ENCODE measurements around the gene DDX10. TPM values are rescaled to one million over a fixed set of nuclear protein-coding genes. Genes with fewer than 3 reads are reported as not detected.

The DDX10 gene
- polyA plus RNA-seq, 1 experiment, result 11.0 TPM

DNA sequence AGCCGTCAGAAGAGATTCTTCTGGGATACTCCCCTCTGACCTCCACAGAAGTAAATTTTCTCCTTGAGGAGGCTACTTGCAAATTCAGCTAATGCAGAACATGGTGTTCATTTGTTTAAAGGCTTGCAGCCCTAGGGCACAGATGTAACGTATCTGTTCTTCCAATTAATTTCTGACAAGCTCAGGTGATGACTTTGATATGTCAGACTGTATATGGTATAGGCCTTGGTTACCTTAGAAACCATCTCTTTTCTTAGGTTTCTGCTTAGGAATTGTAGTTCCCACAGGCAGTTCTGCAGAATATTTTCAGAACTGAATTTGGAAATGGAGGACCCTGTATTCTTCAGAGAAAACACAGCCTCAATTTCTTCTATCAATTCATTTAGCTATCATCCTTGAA lies 117.1 kb downstream of the DDX10 start:
- no peaks in the 10 kb centered on the region for H3K27me3 ChIP-seq (ENCODE audit: control insufficient read depth, insufficient read depth, low read length)
- TF ChIP-seq, protein P1, sequence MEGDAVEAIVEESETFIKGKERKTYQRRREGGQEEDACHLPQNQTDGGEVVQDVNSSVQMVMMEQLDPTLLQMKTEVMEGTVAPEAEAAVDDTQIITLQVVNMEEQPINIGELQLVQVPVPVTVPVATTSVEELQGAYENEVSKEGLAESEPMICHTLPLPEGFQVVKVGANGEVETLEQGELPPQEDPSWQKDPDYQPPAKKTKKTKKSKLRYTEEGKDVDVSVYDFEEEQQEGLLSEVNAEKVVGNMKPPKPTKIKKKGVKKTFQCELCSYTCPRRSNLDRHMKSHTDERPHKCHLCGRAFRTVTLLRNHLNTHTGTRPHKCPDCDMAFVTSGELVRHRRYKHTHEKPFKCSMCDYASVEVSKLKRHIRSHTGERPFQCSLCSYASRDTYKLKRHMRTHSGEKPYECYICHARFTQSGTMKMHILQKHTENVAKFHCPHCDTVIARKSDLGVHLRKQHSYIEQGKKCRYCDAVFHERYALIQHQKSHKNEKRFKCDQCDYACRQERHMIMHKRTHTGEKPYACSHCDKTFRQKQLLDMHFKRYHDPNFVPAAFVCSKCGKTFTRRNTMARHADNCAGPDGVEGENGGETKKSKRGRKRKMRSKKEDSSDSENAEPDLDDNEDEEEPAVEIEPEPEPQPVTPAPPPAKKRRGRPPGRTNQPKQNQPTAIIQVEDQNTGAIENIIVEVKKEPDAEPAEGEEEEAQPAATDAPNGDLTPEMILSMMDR (IDR thresholded peaks at IDR 0.05; ENCODE audit: insufficient read depth, low read depth, low read length), result no peak
- H3K4me3 ChIP-seq (ENCODE audit: low read depth, low read length), result no peak overlapping the region
- DNase-seq (ENCODE audit: low read depth), result no peak
- ChIA-PET POLR2A (no interaction called here), CTCF (no interaction called here)
- H3K36me3 ChIP-seq (ENCODE audit: control insufficient read depth, insufficient read depth, low read length), result no peaks in the 10 kb centered on the region

DNA sequence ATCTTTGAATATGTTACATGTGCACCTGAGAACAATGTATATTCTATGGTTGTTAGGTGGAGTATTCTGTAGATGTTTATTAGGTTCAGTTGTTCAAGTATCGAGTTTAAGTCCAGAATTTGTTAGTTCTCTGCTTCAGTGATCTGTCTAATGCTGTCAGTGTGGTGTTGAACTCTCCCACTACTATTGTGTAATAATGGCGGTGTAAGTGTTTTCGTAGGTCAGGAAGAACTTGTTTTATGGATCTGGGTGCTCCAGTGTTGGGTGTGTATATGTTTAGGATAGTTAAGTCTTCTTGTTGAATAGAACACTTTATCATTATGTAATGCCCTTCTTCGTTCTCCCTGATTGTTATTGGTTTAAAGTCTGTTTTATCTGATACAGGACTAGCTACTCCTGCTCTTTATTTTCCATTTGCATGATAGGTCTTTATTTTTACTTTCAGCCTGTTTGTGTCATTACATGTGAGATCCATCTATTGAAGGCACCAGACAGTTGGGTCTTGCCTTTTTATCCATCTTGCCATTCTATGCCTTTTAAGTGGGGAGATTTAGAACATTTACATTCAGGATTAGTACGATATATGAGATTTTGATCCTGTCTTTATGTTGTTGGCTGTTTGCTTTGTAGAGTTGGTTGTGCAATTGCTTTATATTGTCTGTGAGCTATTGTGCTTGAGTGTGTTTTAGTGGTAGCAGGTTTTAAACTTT lies 121.6 kb downstream of the DDX10 start:
- H3K27me3 ChIP-seq (ENCODE audit: control insufficient read depth, insufficient read depth, low read length), result no peaks in the 10 kb centered on the region
- TF ChIP-seq, protein P1 (IDR thresholded peaks at IDR 0.05; ENCODE audit: insufficient read depth, low read depth, low read length), result no peak
- no peaks in the 10 kb centered on the region for H3K36me3 ChIP-seq (ENCODE audit: control insufficient read depth, insufficient read depth, low read length)
- CTCF ChIA-PET, result interaction anchor here (0.7 to 2.6 kb wide), 3 partner anchors 11 to 600 kb away, joined by 3 to 12 read pairs (median 5); no protein-coding TSS in a partner anchor
- POLR2A ChIA-PET, result no interaction called here
- no peak overlapping the region for H3K4me3 ChIP-seq (ENCODE audit: low read depth, low read length)
- no peak for DNase-seq (ENCODE audit: low read depth)

DNA sequence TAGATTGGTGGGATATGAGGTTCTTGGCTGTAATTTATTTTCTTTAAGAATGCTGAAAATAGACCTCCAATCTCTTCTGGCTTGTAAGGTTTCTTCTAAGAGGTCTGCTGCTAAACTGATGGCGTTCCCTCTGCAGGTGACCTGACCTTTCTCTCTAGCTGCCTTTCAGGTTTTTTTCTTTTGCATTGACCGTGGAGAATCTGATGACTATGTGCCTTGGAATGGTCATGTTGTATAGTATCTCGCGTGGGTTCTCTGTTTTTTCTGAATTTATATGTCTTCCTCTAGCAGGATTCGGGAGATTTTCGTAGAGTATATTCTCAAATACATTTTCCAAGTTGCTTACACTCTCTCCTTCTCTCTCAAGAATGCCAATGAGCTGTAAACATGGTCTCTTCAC lies 122.2 kb downstream of the DDX10 start:
- ChIA-PET CTCF (interaction anchor here (0.7 to 2.6 kb wide), 2 partner anchors 11 to 600 kb away, joined by 3 to 12 read pairs; no protein-coding TSS in a partner anchor), POLR2A (no interaction called here)
- TF ChIP-seq, protein P1 (IDR thresholded peaks at IDR 0.05; ENCODE audit: insufficient read depth, low read depth, low read length), result no peak
- no peaks in the 10 kb centered on the region for H3K36me3 ChIP-seq (ENCODE audit: control insufficient read depth, insufficient read depth, low read length)
- no peak overlapping the region for H3K4me3 ChIP-seq (ENCODE audit: low read depth, low read length)
- DNase-seq (ENCODE audit: low read depth), result no peak
- H3K27me3 ChIP-seq (ENCODE audit: control insufficient read depth, insufficient read depth, low read length), result no peaks in the 10 kb centered on the region

DNA sequence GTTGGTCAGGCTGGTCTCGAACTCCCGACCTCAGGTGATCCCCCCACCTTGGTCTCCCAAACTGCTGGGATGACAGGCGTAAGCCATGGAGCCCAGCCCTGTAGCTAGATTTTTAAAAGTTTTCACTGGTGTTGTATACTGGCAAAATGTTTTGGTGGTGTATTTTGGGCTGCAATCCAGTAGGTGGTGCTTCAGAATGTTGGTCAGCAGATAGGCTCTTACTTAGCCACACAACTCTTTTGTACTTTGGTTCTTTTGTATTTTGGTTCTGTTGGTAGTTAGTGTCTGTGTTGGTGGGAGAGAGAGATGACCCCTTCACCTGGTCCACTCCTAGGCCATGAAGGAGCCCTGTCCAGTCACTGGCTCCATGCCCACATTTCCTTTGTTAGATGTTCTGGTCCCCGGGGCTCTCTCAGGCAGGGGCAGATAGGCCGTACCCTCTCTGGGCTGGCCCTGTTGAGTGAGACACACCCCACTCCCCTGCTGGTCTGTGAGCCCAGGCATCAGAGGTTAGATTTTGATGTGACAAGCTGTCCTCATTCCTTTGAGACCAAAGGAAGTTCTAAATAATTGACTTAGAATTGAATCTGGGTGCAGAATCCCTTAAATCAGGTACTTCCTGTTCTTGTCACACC lies 123.8 kb downstream of the DDX10 start:
- CTCF ChIA-PET, result interaction anchor here (0.7 to 2.6 kb wide), 9 partner anchors 13 to 362 kb away, joined by 3 to 12 read pairs (median 4); no protein-coding TSS in a partner anchor
- TF ChIP-seq, protein P1 (IDR thresholded peaks at IDR 0.05; ENCODE audit: insufficient read depth, low read depth, low read length), result peak; percentile 54
- no peak for DNase-seq (ENCODE audit: low read depth)
- H3K4me3 ChIP-seq (ENCODE audit: low read depth, low read length), result no peak overlapping the region
- POLR2A ChIA-PET, result no interaction called here
- no peaks in the 10 kb centered on the region for H3K27me3 ChIP-seq (ENCODE audit: control insufficient read depth, insufficient read depth, low read length)
- H3K36me3 ChIP-seq (ENCODE audit: control insufficient read depth, insufficient read depth, low read length), result no peaks in the 10 kb centered on the region

DNA sequence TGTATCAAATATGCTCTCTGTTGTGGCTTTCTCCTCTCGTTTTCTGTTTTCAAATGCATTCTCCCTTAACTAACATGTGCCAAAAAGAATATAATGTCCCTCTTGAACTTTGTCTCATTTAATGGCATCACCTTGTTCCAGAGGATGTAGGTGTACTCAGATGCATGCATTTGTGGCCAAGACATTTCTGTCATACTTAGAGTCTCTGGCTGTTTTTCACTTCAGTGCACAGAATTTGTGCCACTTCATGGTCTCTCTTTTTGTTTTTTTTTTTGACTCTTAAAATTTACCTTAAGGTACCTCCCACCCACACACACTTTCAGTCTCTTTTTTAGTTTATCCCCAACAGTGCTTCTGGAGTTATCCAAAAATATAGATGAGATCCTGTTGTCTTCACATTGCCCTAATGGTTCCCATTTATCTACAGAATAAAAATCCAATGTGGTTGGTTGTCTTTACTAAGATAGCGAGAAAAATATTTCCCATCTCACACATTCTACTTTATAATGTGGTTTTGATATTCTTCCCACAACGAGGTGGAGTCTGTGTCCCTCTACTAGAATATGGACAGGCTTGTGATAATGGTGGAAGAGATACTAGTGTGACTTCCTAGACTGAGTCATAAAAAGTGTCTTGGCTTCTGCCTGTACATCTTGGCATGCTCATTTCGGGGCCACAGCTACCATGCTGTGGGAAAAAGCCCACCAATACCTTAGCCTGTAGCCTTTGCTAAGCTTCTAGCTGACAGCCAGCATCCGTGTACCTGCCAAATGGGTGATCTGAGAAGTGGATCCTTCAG lies 125.8 kb downstream of the DDX10 start:
- no peak for DNase-seq (ENCODE audit: low read depth)
- no peaks in the 10 kb centered on the region for H3K36me3 ChIP-seq (ENCODE audit: control insufficient read depth, insufficient read depth, low read length)
- no peaks in the 10 kb centered on the region for H3K27me3 ChIP-seq (ENCODE audit: control insufficient read depth, insufficient read depth, low read length)
- H3K4me3 ChIP-seq (ENCODE audit: low read depth, low read length), result no peak overlapping the region
- TF ChIP-seq, protein P1 (IDR thresholded peaks at IDR 0.05; ENCODE audit: insufficient read depth, low read depth, low read length), result no peak
- ChIA-PET CTCF (no interaction called here), POLR2A (no interaction called here)
